VCaP (cell line): ENCODE data around the gene PARD6G.

Source experiments
- H3K27ac ChIP-seq: fragments of 450-650 bp; 2 replicates; pipeline ENCODE4 v1.5.1; 2017
- CTCF ChIP-seq: fragments of 450-650 bp; conservative IDR thresholded peaks from 2 replicates; pipeline ENCODE4 v1.5.1; 2017; ENCODE audit warnings: mild to moderate bottlenecking, moderate library complexity

PARD6G gene

GRCh38 chr18:80120932-80121331 lies 126.4 kb downstream of the PARD6G start:
- TF ChIP-seq CTCF, result no peak
- H3K27ac ChIP-seq, result no peak overlapping the region

- no peak overlapping the region for H3K27ac ChIP-seq
- TF ChIP-seq CTCF, result no peak
Measured at GRCh38 chr18:80119111-80119510, 128.2 kb downstream of the PARD6G start.

- no peak for TF ChIP-seq CTCF
- H3K27ac ChIP-seq, result no peak overlapping the region
Measured at GRCh38 chr18:80115035-80115434, 132.3 kb downstream of the PARD6G start.

GRCh38 chr18:80112624-80113248 lies 134.6 kb downstream of the PARD6G start:
- H3K27ac ChIP-seq, result no peak overlapping the region
- TF ChIP-seq CTCF, result no peak

GRCh38 chr18:80109676-80110078 lies 137.6 kb downstream of the PARD6G start:
- no peak for TF ChIP-seq CTCF
- H3K27ac ChIP-seq, result peak overlapping the region; percentile 70

- H3K27ac ChIP-seq, result peak within 1 kb of the TSS; percentile 70
- no peak for TF ChIP-seq CTCF
Measured at GRCh38 chr18:80108739-80109675, 138.3 kb downstream of the PARD6G start, which contains the start of gene ADNP2. Gene ADNP2 (plus strand): TSS chr18:80109262. CDS start chr18:80117543, 8,281 bp downstream.

- H3K27ac ChIP-seq, result no peak overlapping the region
- no peak for TF ChIP-seq CTCF
Measured at GRCh38 chr18:80108121-80108536, 139.2 kb downstream of the PARD6G start.
